ENCODE measurements around the gene SYT11.
"Not testable (repeated sequence)": the region's sequence is repeated elsewhere in the genome, so short reads cannot be mapped to it uniquely, and the experiment has no call there.

The SYT11 gene, protein sequence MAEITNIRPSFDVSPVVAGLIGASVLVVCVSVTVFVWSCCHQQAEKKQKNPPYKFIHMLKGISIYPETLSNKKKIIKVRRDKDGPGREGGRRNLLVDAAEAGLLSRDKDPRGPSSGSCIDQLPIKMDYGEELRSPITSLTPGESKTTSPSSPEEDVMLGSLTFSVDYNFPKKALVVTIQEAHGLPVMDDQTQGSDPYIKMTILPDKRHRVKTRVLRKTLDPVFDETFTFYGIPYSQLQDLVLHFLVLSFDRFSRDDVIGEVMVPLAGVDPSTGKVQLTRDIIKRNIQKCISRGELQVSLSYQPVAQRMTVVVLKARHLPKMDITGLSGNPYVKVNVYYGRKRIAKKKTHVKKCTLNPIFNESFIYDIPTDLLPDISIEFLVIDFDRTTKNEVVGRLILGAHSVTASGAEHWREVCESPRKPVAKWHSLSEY

DNA sequence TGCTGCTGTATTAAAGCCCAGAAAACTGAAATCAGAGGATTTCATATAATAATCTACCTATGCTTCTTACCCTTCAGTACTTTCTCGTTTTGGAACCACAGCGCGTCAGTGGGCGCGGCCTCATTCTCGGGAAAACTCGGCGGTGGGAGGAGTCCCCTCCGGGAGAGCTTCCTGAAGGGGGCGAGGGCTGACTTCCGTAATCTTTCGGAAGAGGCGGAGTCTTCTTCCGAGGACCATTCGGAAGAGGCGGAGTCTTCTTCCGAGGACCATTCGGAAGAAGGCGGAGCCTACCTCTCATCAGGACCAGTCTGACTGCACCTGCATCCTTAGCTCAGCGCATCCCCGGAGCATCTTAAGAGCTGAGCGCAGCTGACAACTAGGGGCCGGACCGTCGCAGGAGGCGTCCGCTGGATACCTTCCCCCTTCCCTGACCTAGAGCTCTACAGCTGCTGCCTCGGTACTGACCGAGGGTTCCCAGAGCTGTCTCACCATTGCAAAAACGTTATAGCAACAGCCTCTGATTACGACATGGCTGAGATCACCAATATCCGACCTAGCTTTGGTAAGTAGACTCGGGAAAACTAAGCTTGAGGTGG, at the start of gene SYT11:
Gene SYT11 (plus strand): TSS at position 334 of the 596 bp plus-strand sequence. CDS start 195 bp downstream, at position 529.
- peak within 1 kb of the TSS; percentile 84 for H3K4me3 Mint-ChIP-seq
- peak within 1 kb of the TSS; percentile 93 for H3K27ac Mint-ChIP-seq
- DNase-seq (peak; percentile 96), ATAC-seq (peak; percentile 73)
- peaks cover 56% of the 10 kb centered on the region for H3K4me1 Mint-ChIP-seq
- no peaks in the 10 kb centered on the region for H3K27me3 Mint-ChIP-seq
- H3K9me3 Mint-ChIP-seq: no peaks in the 10 kb centered on the region
- H3K36me3 Mint-ChIP-seq (ENCODE audit: low read depth): peaks cover 10% of the 10 kb centered on the region

DNA sequence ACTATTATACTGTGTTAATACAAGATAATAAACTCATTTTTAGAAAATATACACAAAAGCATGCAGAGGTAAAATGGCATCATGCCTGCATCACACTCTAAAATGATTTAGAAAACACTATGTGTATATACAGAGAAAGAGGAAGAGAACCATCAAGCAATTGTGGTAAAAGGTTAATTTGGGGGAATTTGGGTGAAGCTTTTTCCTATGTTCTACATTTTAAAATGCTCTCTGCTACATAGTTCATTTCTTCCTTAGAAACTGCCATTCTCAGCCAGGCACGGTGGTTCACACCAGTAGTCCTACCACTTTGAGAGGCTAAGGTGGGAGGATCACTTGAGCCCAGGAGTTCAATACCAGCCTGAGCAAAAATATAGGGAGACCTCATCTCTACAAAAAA, 46.5 kb upstream of the SYT11 start:
- no peak overlapping the region for H3K27ac Mint-ChIP-seq
- no peaks in the 10 kb centered on the region for H3K9me3 Mint-ChIP-seq
- peaks cover 34% of the 10 kb centered on the region for H3K36me3 Mint-ChIP-seq (ENCODE audit: low read depth)
- DNase-seq (no peak), ATAC-seq (no peak)
- no peaks in the 10 kb centered on the region for H3K27me3 Mint-ChIP-seq
- H3K4me1 Mint-ChIP-seq: peaks cover 2% of the 10 kb centered on the region
- H3K4me3 Mint-ChIP-seq: no peak overlapping the region

DNA sequence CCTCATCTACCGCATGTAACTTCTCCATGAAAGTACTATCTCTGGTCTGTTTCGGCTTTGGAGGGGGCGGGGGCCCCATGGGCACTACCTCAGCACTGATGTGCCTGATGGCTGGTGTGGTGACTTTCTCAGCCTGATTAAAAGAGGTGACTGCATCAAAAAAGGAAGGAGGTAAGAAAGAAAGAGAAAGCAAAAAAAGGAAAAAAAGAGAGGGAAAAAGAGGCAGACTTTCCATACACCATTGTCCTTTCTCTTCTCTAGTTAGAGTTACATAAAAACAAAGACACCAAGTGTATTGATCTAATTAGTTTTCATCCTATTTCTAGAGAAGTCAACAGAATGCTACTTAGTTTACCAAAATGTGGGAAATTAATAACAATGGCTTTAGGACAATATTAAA, 45.7 kb upstream of the SYT11 start:
- Mint-ChIP-seq H3K27ac (no peak overlapping the region), H3K36me3 (ENCODE audit: low read depth) (peaks cover 29% of the 10 kb centered on the region), H3K27me3 (no peaks in the 10 kb centered on the region), H3K4me3 (no peak overlapping the region), H3K9me3 (no peaks in the 10 kb centered on the region), H3K4me1 (peaks cover 2% of the 10 kb centered on the region)
- ATAC-seq: no peak
- no peak for DNase-seq

DNA sequence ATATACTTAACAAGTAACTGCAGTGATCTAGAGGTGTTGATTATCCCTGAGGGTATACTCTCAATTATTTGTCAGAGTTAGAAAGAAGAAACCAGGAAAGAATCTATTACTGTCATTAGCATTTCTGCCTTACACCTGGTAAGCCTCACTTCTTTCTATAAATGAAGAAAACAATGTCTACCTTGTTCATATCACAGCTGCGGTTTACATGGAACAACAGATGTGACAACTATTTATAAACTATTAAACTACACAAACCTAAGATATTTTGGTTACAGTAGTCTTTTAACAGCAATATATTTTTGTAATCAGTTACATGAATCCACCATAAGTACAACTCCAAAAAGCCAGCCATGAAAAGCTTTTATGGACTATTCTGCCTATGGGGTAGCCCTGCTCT, 43.0 kb upstream of the SYT11 start:
- no peak overlapping the region for H3K27ac Mint-ChIP-seq
- no peaks in the 10 kb centered on the region for H3K4me1 Mint-ChIP-seq
- H3K4me3 Mint-ChIP-seq: no peak overlapping the region
- peaks cover 39% of the 10 kb centered on the region for H3K36me3 Mint-ChIP-seq (ENCODE audit: low read depth)
- DNase-seq (no peak), ATAC-seq (no peak)
- H3K9me3 Mint-ChIP-seq: no peaks in the 10 kb centered on the region
- H3K27me3 Mint-ChIP-seq: no peaks in the 10 kb centered on the region

DNA sequence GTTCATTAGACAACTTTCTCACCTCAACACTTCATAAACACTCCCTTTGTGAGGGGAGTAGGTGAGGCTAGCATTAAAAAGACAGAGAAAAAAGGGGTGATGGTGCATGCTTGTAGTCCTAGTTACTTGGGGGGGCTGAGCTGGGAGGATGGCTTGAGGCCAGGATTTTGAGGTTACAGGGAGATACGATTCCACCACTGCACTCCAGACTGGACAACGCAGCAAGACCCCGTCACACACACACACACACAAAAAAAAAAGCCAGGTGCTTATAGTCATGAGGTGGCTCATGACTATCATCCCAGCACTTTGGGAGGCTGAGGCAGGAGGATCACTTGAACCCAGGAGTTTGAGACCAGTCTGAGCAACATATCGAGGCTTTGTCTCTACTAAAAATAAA, 31.9 kb upstream of the SYT11 start:
- no peaks in the 10 kb centered on the region for H3K9me3 Mint-ChIP-seq
- no peaks in the 10 kb centered on the region for H3K27me3 Mint-ChIP-seq
- no peak for DNase-seq
- no peak overlapping the region for H3K4me3 Mint-ChIP-seq
- H3K27ac Mint-ChIP-seq: no peak overlapping the region
- no peaks in the 10 kb centered on the region for H3K4me1 Mint-ChIP-seq
- no peak for ATAC-seq
- peaks cover 19% of the 10 kb centered on the region for H3K36me3 Mint-ChIP-seq (ENCODE audit: low read depth)

DNA sequence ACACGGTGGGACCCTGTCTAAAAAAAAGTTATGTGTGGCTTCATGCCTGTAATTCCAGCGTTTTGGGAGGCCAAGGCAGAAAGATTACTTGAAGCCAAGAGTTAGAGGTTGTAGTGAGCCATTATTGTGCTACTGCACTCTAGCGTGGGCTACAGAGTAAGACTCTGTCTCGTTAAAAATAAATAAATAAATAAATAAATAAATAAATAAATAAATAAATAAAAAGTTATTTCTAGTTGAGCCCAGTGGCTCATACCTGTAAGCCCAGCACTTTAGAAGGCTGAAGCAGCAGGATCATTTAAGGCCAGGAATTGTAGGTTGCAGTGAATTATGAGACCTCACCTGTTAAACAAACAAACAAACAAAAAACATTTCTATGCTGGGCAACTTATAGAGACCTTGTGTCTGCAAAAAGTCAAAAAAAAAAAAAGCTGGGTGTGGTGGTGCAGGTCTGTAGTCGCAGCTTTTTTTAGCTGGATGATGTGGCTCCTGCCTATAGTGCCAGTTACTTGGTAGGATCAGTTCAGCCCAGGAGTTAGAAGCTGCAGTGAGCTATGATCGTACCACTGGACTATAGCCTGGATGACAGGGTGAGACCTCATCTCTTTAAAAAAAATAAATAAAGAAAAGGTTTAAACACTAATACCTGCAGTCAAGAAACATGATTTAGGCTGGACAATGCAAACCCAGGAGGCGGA, 27.9 kb upstream of the SYT11 start:
- DNase-seq (no peak), ATAC-seq (no peak)
- no peaks in the 10 kb centered on the region for H3K27me3 Mint-ChIP-seq
- peaks cover 8% of the 10 kb centered on the region for H3K4me1 Mint-ChIP-seq
- no peak overlapping the region for H3K27ac Mint-ChIP-seq
- no peak overlapping the region for H3K4me3 Mint-ChIP-seq
- H3K36me3 Mint-ChIP-seq (ENCODE audit: low read depth): peaks cover 17% of the 10 kb centered on the region
- no peaks in the 10 kb centered on the region for H3K9me3 Mint-ChIP-seq

DNA sequence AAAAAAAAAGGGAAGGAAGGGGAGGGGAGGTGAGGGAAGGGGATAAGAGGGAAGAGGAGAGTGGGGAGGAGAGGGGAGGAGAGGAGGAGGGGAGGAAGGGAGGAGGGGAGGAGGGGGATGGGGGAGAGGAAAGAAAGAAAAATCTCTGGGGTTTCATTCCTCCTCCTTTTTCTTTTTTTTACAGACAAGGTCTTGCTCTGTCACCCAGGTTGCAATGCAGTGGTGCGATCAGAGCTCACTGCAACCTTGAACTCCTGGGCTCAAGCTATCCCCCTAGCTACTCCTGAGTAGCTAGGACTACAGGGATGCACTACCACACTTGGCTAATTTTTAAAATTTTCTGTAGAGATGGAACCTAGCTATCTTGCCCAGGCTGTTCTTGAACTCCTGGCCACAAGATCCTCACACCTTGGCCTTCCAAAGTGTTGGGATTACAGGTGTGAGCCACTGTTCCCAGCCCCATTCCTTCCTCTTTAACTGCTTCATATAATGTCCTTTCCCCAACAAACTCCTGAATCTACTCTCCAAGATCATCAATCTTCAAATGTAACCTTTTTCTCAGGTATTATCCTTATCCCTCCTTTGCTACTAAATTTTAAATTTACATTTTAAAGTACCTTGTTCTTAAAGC, 25.6 kb upstream of the SYT11 start:
- H3K4me3 Mint-ChIP-seq: no peak overlapping the region
- H3K36me3 Mint-ChIP-seq (ENCODE audit: low read depth): peaks cover 23% of the 10 kb centered on the region
- no peak for DNase-seq
- no peaks in the 10 kb centered on the region for H3K9me3 Mint-ChIP-seq
- peaks cover 17% of the 10 kb centered on the region for H3K4me1 Mint-ChIP-seq
- no peak overlapping the region for H3K27ac Mint-ChIP-seq
- no peaks in the 10 kb centered on the region for H3K27me3 Mint-ChIP-seq
- ATAC-seq: no peak

DNA sequence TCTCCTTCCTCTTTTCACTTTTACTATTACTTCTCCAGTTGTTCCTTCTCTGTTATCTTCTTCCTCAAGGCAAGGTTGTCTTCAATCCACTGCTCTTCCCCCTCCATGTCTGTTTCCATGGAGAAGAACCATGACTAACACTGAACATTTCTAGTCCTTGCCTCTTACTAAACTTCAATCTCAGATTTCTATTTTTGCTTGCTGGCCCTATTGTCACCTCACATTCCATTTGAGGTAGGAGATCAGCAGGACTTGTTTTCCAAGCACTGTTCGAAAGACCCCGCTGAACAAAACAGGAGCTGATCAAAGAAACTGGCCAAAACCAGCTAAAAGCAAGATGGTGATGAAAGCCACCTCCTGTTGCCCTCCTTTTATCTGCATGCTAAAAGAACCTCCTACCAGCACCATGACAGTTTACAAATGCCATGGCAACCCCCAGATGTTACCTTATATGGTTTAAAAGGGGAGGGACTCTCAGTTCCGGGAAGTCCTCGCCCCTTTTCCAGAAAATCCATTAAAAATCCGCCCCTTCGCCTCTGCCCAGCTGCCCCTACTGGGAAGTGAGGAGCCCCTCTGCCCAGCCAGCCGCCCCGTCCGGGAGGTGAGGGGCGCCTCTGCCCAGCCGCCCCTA, 25.0 kb upstream of the SYT11 start:
- ATAC-seq (no peak), DNase-seq (no peak)
- Mint-ChIP-seq H3K27ac (no peak overlapping the region), H3K9me3 (no peaks in the 10 kb centered on the region), H3K27me3 (no peaks in the 10 kb centered on the region), H3K36me3 (ENCODE audit: low read depth) (peaks cover 28% of the 10 kb centered on the region), H3K4me3 (no peak overlapping the region), H3K4me1 (peaks cover 17% of the 10 kb centered on the region)

DNA sequence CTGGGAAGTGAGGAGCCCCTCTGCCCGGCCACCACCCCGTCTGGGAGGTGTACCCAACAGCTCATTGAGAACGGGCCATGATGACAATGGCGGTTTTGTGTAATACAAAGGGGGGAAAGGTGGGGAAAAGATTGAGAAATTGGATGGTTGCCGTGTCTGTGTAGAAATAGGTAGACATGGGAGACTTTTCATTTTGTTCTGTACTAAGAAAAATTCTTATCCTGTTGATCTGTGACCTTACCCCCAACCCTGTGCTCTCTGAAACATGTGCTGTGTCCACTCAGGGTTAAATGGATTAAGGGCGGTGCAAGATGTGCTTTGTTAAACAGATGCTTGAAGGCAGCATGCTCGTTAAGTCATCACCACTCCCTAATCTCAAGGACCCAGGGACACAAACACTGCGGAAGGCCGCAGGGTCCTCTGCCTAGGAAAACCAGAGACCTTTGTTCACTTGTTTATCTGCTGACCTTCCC, 24.4 kb upstream of the SYT11 start:
- not testable (repeated sequence) for H3K9me3 Mint-ChIP-seq, H3K27me3 Mint-ChIP-seq, H3K27ac Mint-ChIP-seq, ATAC-seq, DNase-seq, H3K4me3 Mint-ChIP-seq
- H3K36me3 Mint-ChIP-seq (ENCODE audit: low read depth): peaks cover 27% of the 10 kb centered on the region
- peaks cover 17% of the 10 kb centered on the region for H3K4me1 Mint-ChIP-seq

DNA sequence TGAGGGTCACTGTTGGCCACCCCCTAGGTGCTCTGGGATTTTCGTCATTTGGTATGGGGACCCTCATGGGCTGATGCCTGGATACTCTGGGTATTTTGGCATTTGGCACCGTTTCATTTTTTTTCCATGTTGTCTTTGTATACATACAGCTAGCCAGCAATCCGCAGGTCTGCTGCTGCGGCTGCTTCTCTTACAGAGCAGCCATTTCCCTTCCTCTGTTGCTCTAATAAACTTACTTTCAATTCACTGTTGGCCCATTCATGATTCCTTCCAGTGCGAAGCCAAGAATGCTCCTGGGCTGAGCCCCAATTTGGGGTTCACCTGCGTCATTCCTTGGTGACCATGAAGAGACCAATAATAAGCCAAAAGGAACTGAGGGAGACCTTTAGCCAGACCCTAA, 23.8 kb upstream of the SYT11 start:
- Mint-ChIP-seq H3K9me3 (no peaks in the 10 kb centered on the region), H3K36me3 (ENCODE audit: low read depth) (peaks cover 27% of the 10 kb centered on the region), H3K4me3 (no peak overlapping the region), H3K27ac (peak overlapping the region; percentile 19), H3K27me3 (no peaks in the 10 kb centered on the region), H3K4me1 (peaks cover 17% of the 10 kb centered on the region)
- DNase-seq (no peak), ATAC-seq (no peak)

DNA sequence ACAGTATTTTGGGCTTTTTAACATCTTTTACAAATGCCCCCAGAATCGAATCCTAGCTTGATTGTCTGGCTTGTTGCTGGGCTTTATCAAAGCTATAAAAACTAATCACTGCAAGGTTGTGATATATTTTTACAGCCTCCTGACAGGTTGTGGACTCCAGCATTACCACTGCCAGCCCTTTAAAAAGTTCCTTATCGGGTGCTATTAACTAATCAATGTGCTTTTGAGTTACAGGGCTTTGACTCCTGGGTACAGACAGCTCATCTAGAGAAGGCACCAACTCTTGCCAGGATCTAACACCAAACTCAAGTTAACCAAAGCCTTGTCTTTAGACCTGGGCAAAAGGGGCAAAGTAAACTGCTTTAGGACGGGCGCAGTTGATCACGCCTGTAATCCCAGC, 19.0 kb upstream of the SYT11 start:
- ATAC-seq: no peak
- Mint-ChIP-seq H3K4me3 (no peak overlapping the region), H3K9me3 (no peaks in the 10 kb centered on the region), H3K4me1 (peaks cover 19% of the 10 kb centered on the region), H3K27me3 (no peaks in the 10 kb centered on the region), H3K36me3 (ENCODE audit: low read depth) (peaks cover 37% of the 10 kb centered on the region), H3K27ac (no peak overlapping the region)
- DNase-seq: no peak

DNA sequence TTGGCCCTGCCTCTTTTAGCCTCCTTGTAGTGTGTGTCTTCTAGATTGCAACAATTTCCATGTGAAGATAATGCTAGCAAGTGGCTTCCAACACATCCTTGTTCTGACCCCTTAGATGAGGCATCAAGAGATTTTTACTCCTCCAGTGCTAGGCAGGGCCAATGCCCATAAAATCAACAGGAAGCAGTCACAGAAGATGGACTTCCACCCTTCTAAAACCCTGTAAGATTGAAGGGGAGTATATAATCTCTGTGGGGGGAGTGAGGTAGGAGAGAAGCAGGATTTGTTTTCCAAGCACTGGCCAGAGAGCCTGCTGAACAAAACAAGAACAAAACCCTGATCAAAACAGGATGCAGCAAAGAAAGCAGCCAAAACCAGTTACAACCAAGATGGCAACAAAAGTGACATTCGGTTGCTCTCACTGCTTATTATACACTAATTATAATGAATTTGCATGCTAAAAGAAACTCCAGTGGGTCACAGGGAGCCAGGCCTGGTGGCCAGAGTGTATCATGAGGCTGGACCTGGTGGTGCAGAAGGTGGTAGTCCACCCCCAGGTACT, 14.4 kb upstream of the SYT11 start:
- Mint-ChIP-seq H3K4me3 (no peak overlapping the region), H3K4me1 (peaks cover 31% of the 10 kb centered on the region), H3K36me3 (ENCODE audit: low read depth) (peaks cover 48% of the 10 kb centered on the region), H3K27ac (no peak overlapping the region), H3K27me3 (no peaks in the 10 kb centered on the region), H3K9me3 (no peaks in the 10 kb centered on the region)
- DNase-seq: no peak
- ATAC-seq: no peak

DNA sequence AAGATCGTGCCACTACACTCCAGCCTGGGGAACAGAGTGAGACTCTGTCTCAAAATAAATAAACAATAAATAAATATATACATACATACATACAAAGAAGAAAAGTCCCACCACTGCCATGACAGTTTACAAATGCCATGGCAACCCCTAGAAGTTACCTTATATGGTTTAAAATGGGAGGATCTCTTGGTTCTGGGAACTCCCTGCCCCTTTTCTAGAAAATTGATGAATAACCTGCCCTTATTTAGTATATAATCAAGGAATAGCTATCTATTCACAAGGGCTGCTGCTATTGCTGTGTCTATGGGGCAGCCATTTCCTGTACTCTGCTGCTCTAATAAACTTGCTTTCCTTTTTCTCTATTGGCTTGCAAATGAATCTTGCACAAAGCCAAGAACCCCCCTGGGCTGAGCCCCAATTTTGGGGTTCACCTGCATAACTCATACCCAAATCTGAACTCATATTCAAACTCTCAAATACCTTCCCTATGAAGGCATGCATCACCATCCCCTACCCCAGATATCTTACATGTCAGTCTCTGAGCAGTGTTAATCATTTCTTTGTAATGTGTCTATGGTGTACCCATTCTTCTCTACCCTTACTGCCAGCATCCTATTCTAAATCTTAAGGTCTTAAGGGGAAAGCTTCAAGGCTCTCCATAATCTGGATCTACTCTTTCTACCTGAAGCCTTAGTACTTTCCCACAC, 11.4 kb upstream of the SYT11 start:
- H3K36me3 Mint-ChIP-seq (ENCODE audit: low read depth): peaks cover 69% of the 10 kb centered on the region
- H3K4me3 Mint-ChIP-seq: peak overlapping the region; percentile 32
- H3K27me3 Mint-ChIP-seq: no peaks in the 10 kb centered on the region
- H3K27ac Mint-ChIP-seq: peak overlapping the region; percentile 33
- no peaks in the 10 kb centered on the region for H3K9me3 Mint-ChIP-seq
- ATAC-seq (peak; percentile 71), DNase-seq (no peak)
- peaks cover 52% of the 10 kb centered on the region for H3K4me1 Mint-ChIP-seq
